CMK (cell line): Measurements from ENCODE around the gene WBP2.
"Not testable (repeated sequence)": the region's sequence is repeated elsewhere in the genome, so short reads cannot be mapped to it uniquely, and the experiment has no call there.

Experiments
- DNase-seq: peaks from one replicate; pipeline ENCODE4 v3.0.0-alpha.2; 2010; ENCODE audit warnings: low read depth

The WBP2 gene

DNA sequence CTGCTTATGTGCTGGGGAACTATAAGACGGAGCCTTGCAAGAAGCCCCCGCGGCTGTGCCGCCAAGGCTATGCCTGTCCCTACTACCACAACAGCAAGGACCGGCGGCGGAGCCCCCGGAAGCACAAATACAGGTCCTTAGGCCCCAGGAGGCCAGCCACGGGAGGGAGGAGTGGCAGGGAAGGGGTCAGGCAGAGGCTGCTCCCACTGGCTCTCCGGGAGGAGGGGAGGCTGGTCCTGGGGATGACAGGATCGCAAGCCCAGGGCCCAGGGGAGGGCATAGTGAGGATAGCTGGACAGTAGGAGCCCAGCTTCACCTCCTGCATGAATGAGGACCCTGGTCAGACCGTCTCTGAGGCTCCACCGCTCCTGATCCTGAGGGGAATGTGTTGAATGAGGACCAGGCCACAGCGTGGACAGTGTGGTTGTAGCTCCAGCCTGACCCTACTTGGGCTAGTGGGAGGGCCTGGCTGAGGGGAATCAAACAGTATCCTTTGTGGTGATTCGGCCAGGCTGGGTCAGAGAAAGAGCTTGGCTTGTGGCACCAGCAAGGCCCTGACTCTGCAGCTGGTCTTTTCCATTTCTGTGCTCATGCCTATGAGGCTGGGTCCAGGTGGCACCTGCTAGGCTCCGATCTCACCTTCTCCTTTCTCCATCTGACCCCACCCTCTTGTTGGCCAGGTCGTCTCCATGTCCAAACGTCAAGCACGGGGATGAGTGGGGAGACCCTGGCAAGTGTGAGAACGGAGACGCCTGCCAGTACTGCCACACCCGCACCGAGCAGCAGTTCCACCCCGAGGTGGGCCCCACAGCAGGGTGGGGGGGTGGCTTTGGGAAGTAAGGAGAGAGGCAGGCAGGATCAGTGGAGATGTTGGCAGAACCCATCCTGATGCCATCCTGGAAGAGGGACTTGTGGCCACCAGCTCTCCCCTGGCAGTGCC is 41.8 kb downstream of the WBP2 start:
- no peak for DNase-seq

DNA sequence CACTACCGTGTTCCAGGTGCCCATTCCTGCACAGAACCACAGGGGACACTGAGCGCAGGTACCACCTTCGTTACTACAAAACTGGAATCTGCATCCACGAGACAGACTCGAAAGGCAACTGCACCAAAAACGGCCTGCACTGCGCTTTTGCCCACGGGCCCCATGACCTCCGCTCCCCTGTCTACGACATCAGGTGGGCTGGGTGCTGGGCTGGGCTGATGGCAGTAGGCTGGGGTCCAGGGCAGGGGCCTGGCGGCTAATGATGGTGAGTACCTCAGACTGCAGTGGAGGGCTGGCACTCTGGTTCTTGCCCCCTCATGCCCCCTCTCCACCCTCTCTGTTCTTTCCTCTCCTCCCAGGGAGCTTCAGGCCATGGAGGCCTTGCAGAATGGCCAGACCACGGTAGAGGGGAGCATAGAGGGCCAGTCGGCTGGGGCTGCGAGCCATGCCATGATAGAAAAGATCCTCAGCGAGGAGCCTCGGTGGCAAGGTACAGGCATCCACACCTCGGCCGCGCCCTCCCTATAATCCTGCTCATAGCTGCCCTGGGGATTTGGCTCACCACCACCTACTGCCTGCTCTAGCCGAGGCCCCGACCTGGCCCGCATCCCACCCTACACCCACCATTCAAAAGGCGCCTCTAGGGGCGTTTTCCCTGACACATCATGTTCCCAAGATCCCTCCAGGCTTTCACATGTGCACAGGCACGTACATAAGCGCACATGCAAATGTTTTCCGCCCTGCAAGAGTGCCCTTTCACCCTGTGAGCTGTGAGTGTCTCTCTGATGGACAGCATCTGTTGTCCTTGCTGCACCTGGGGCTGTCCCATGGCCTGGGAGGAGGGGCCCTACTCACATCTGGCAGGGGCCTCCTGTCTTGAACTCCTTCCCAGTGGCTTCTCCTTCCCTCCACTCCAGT is 42.8 kb downstream of the WBP2 start:
- no peak for DNase-seq

DNA sequence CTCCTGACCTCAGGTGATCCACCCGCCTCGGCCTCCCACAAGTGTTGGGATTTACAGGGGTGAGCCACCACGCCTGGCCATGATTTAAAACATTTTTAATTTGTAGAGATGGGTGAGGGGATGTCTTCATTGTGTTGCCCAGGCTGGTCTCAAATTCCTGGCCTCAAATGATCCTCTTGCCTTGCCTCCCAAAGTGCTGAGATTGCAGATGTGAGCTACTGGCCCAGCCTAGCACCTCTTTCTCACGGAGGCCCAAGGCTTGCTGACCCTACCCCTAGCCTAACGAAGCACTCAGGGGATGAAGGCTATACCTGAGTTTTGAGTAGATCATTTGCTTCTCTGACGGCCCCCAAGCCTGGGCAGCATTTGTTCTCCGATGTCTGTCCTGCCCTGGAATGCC is 44.0 kb downstream of the WBP2 start:
- DNase-seq = no peak

GRCh38 chr17:75810756-75811155 is 44.4 kb downstream of the WBP2 start:
- not testable (repeated sequence) for DNase-seq

DNA sequence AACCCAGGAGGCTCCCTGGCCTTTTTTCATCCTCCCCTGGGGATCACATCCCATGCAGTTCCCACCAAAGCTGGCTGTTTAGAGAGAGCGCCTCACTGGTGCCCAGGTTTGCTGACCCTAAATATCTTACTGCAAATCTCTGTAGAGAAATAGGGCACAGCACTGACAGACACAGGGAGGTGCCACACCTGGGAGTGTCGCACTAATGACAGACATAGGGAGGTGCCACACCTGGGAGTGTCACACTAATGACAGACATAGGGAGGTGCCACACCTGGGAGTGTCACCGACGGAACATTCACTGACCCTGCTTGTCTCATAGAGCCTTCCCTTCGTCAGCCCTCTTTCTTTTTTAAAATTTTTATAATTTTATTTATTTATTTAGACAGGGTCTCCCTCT is 44.9 kb downstream of the WBP2 start:
- no peak for DNase-seq

DNA sequence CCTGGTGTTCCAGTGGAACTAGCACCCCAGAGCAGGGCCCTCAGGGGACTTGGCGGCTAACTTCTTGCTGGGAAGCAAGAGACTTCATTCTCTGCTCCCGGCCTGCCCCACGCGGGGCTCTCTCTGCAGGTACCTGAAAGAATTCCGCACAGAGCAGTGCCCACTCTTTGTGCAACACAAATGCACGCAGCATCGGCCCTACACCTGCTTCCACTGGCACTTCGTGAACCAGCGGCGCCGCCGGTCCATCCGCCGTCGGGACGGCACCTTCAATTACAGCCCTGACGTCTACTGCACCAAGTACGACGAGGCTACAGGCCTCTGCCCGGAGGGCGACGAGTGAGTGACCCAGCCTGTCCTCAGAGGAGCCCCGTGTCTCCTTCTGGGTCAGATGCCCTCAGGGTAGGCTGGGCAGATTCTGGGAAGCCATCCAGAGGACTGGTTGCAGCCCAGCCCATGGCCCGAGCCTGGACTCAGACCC is 45.5 kb downstream of the WBP2 start:
- DNase-seq = no peak

DNA sequence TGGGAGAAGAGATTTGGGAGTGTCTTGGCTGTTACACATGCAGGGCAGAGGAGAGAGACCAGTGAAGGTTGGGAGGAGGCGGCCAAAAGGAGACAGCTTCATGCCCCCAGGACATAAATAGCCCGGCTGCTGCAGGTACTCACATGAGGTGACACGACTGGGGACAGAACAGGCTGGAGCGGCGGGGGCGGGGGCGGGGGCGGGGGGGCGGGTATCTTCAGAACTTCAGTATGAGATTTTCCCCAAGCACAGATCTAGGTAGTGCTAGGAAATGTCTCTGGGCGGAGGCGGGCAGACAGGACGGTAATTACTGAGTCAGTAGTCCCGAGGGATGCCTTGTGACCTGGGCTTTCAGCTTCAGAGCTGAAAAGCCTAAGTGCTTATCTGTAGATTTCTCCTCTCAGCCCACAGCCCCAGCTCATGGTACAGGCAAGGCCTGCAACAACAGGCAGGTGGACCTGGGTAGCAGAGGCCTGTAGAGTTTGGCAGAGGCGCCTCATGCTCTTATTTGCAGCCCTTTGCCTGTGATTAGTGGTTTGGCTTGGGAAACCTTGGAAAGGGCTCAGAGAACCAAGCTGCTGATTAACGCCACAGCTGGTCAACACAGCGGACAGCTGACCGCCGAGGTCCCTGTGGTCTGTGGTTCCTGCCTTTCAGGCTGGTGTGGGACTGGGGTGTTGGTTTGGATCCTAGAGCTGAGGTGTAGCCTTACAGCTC is 46.1 kb downstream of the WBP2 start:
- no peak for DNase-seq

DNA sequence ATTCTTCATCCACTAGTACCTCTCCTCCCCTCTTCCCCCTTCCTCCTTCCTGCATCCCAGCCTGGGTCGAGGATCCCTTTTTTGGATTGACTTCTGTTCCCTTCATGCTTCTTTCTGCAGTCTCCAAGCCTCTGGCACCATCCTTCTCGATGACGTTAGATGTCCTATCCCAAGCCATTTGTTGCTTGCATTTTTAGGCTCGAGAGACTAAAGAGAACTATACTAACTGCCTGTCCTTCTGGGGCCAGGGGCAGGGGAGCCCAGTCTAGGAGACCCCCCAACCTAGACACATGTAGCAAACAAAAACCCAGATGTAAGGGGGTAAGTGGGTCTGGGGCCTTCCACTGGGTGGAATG is 46.6 kb downstream of the WBP2 start:
- no peak for DNase-seq

GRCh38 chr17:75807861-75808260 is 47.3 kb downstream of the WBP2 start:
- DNase-seq = no peak

- DNase-seq = no peak
Measured at GRCh38 chr17:75806822-75807500, 48.2 kb downstream of the WBP2 start.

DNA sequence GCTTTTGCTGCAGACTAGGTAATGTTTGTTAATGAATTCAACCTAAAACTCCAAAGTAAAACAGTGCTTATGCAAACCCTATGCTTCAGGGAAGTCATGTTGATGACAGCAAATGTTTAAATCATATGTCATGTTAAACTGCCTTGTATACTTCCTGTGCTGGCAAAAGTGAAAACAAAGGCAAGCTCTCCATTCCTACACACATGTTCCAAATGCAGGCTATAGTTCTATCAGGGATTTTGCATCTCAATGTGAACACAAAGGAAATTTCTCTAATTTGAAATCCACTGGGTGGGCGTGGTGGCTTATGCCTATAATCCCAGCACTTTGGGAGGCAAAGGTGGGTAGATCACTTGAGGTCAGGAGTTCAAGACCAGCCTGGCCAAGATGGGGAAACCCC is 51.3 kb downstream of the WBP2 start:
- no peak for DNase-seq

DNA sequence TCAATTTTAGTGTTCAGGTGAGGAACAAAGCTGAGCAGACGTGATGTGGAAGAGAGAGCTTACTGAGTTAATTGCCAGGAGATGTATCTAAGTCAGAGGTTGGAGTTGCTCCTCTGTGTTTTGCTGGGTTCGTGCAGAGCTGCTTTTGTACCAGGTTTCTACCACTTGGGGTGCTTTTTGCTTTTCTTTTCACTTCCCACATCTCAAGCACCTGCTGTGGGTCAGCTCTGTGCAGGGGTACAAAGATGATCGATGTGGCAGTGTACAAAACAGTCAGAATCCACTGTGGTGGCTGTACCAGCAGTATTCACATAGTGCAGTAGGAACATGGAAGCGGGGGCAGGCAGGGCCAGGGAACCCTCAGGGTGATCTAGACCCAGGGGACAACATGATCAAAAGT is 55.7 kb downstream of the WBP2 start:
- DNase-seq = no peak

- no peak for DNase-seq
Measured at GRCh38 chr17:75795820-75796607, 59.1 kb downstream of the WBP2 start.
